Measurements from ENCODE around the gene MAD2L1BP.

MAD2L1BP gene

GRCh38 chr6:43670623-43670986 lies 35.0 kb downstream of the MAD2L1BP start:
- H3K4me1 ChIP-seq (ENCODE audit: control insufficient read depth, insufficient read depth, low read length) = peaks cover 55% of the 10 kb centered on the region
- peaks cover 23% of the 10 kb centered on the region for H3K36me3 ChIP-seq (ENCODE audit: control insufficient read depth, insufficient read depth, low read length)
- H3K9ac ChIP-seq (ENCODE audit: low read length) = no peak overlapping the region

DNA sequence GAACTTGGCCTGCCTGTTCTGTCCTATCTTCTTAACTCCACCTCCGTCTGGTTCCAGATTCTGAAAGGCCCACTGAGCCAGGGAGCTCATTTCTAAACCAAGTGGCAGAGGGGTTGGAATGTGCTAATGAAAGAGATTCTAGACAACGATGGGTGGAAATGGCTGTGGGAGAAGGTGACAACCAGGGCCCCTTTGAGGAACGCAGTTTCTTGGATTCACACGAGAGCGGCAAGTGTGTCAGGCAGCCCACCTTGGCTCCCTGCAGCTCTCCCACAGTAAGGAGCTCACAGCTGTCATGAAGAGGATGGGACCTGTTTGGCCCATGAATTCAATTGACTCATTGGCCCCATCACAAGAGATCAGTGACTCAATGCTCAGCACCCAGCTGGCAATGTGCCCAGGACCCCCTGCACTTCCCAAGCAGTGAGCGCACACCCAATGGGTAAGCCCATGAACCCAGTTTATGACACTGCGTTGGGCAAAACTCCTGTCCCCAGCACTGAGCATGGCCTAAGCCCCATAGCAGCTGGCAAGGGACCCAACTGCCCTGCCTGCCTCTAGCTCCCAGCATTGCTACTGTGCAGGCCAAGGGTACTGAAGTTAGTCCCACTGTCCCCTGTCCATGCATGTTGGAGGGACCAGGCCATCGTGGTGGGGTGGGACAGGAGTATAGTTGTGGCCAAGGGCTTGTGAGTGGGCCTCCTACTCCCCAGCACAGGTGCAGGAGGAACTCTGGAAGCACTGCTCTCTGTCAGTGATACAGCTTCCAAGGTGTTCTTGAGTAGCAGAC lies 35.6 kb downstream of the MAD2L1BP start:
- Histone ChIP-seq H3K9ac (ENCODE audit: low read length) (peak overlapping the region; percentile 48), H3K4me1 (ENCODE audit: control insufficient read depth, insufficient read depth, low read length) (peaks cover 55% of the 10 kb centered on the region)

More at GRCh38 chr6:43670623-43670986, 35.0 kb downstream of the MAD2L1BP start:
- H3K9me3 ChIP-seq (ENCODE audit: control insufficient read depth, low read length) = no peaks in the 10 kb centered on the region
- H3K4me3 ChIP-seq (ENCODE audit: low read length) = no peak overlapping the region
- no peaks in the 10 kb centered on the region for H3K27me3 ChIP-seq (ENCODE audit: control insufficient read depth, insufficient read depth, low read length)

GRCh38 chr6:43671801-43672690 lies 36.4 kb downstream of the MAD2L1BP start:
- peaks cover 32% of the 10 kb centered on the region for H3K36me3 ChIP-seq (ENCODE audit: control insufficient read depth, insufficient read depth, low read length)
- no peak overlapping the region for H3K4me3 ChIP-seq (ENCODE audit: low read length)
- peak overlapping the region; percentile 48 for H3K9ac ChIP-seq (ENCODE audit: low read length)
- H3K4me1 ChIP-seq (ENCODE audit: control insufficient read depth, insufficient read depth, low read length) = peaks cover 53% of the 10 kb centered on the region
- no peaks in the 10 kb centered on the region for H3K9me3 ChIP-seq (ENCODE audit: control insufficient read depth, low read length)
- H3K27me3 ChIP-seq (ENCODE audit: control insufficient read depth, insufficient read depth, low read length) = no peaks in the 10 kb centered on the region

More for the DNA sequence above, 35.6 kb downstream of the MAD2L1BP start:
- Histone ChIP-seq H3K9me3 (ENCODE audit: control insufficient read depth, low read length) (no peaks in the 10 kb centered on the region), H3K27me3 (ENCODE audit: control insufficient read depth, insufficient read depth, low read length) (no peaks in the 10 kb centered on the region), H3K4me3 (ENCODE audit: low read length) (no peak overlapping the region), H3K36me3 (ENCODE audit: control insufficient read depth, insufficient read depth, low read length) (peaks cover 24% of the 10 kb centered on the region)

DNA sequence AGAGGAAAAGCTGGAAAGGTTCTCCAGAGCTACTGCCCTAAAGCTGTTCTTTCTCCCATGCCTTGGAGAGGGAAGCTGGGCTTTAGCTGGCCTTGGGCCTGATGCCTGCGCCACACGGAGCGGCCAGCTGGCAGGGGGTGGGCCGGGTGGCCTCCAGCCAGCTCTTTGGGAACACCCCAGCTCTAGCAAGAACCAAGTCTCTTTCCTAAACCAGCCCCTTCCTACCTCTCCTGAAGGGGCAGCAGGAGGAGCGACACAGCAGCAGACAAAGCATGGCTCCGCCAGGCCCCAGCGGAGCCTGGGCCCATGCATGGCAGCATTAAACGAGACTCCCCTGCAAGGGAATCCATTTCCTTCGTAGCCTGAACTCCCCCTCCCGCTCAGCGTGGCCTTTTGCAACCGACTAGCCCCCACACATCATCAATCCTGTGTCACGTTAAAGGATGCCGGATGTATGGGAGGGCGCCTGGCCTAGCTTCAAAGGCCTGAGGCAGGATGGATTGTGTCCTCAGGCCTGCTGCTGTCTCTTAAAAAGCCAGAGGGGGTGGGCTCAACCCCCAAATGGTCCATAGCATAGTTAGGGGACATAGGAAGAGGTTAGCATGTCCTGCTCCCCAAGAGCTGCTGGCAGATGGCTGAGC lies 37.9 kb downstream of the MAD2L1BP start:
- H3K4me1 ChIP-seq (ENCODE audit: control insufficient read depth, insufficient read depth, low read length) = peaks cover 38% of the 10 kb centered on the region
- H3K36me3 ChIP-seq (ENCODE audit: control insufficient read depth, insufficient read depth, low read length) = peaks cover 37% of the 10 kb centered on the region
- no peaks in the 10 kb centered on the region for H3K27me3 ChIP-seq (ENCODE audit: control insufficient read depth, insufficient read depth, low read length)
- no peak overlapping the region for H3K4me3 ChIP-seq (ENCODE audit: low read length)
- H3K9me3 ChIP-seq (ENCODE audit: control insufficient read depth, low read length) = no peaks in the 10 kb centered on the region
- no peak overlapping the region for H3K9ac ChIP-seq (ENCODE audit: low read length)

DNA sequence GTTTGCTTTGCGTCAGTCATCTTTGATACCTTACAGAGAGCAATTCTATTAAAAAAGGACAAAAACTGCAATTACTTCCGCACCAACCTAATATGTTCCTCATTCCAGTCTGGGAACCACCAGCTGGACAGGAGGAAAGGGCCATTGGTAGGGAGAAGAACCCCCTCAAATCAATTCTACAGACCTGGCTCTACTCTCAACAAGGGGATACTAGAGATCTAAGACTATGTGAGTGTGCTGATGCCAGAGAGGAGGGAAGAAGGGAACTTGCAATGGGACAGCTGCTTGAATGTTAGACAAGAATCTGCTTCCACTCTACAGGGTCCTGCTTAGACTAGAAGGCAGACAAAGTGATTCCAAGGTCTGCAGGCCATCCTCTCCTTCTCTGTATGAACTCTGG lies 38.7 kb downstream of the MAD2L1BP start:
- Histone ChIP-seq H3K9ac (ENCODE audit: low read length) (no peak overlapping the region), H3K9me3 (ENCODE audit: control insufficient read depth, low read length) (no peaks in the 10 kb centered on the region), H3K4me3 (ENCODE audit: low read length) (no peak overlapping the region), H3K27me3 (ENCODE audit: control insufficient read depth, insufficient read depth, low read length) (no peaks in the 10 kb centered on the region), H3K4me1 (ENCODE audit: control insufficient read depth, insufficient read depth, low read length) (peaks cover 31% of the 10 kb centered on the region), H3K36me3 (ENCODE audit: control insufficient read depth, insufficient read depth, low read length) (peaks cover 37% of the 10 kb centered on the region)

DNA sequence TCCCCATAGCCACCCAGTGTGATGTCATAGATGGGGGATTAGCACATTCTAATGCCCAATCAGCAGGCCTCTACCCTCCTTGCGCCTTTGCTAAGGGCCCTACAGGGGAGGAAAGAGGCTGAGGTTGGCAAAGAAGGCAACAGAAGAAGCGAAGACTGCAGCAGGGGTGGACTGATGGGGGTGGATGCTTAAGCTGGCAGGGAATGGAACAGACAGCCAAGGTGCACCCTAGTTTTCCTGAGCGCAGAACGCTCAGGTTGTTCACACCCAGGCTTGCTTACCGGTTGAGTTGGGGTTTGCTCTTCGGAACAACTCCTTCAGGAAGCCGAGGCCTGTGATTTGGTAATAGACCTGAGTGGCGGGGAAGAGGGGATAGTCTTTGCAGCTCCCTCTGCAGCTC lies 39.3 kb downstream of the MAD2L1BP start:
- peaks cover 37% of the 10 kb centered on the region for H3K36me3 ChIP-seq (ENCODE audit: control insufficient read depth, insufficient read depth, low read length)
- peaks cover 25% of the 10 kb centered on the region for H3K4me1 ChIP-seq (ENCODE audit: control insufficient read depth, insufficient read depth, low read length)

DNA sequence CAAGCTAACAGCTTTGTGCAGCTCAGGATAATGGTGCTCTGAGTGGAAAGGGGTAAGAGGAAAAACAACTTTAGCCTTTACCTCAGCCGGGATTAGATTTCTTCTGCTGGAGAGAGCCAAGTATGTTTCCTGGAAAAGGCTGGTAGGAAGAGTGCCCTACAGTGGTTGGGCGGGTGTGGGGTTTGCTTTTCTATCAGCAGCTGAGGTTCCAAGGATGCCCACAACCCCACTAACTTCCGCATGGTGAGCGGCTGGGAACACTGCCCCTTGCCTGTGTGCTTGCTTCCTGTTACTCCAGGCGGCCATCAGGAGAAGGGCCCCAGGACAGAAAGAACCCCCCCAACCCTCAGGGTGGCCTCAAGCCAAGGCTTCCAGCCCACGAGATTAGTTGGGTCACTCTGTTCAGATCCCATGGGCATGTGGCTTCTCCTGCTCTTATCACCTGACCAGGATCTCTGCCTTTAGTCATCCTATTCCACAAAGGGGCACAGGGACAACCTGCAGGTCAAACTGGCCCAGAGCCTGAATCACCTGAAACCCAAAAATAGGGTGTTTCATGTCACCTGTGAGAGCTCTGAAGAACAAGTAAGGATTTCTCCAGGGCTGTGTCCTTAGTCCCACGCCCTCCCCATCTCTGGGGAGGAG lies 41.4 kb downstream of the MAD2L1BP start:
- Histone ChIP-seq H3K4me1 (ENCODE audit: control insufficient read depth, insufficient read depth, low read length) (peaks cover 12% of the 10 kb centered on the region), H3K9ac (ENCODE audit: low read length) (no peak overlapping the region)

More for the DNA sequence above, 39.3 kb downstream of the MAD2L1BP start:
- no peaks in the 10 kb centered on the region for H3K9me3 ChIP-seq (ENCODE audit: control insufficient read depth, low read length)
- H3K9ac ChIP-seq (ENCODE audit: low read length) = no peak overlapping the region
- H3K27me3 ChIP-seq (ENCODE audit: control insufficient read depth, insufficient read depth, low read length) = no peaks in the 10 kb centered on the region
- H3K4me3 ChIP-seq (ENCODE audit: low read length) = no peak overlapping the region

GRCh38 chr6:43677759-43678158 lies 42.1 kb downstream of the MAD2L1BP start:
- Histone ChIP-seq H3K27me3 (ENCODE audit: control insufficient read depth, insufficient read depth, low read length) (no peaks in the 10 kb centered on the region), H3K4me1 (ENCODE audit: control insufficient read depth, insufficient read depth, low read length) (peaks cover 10% of the 10 kb centered on the region), H3K9me3 (ENCODE audit: control insufficient read depth, low read length) (no peaks in the 10 kb centered on the region), H3K9ac (ENCODE audit: low read length) (no peak overlapping the region), H3K36me3 (ENCODE audit: control insufficient read depth, insufficient read depth, low read length) (peaks cover 31% of the 10 kb centered on the region), H3K4me3 (ENCODE audit: low read length) (no peak overlapping the region)

More for the DNA sequence above, 41.4 kb downstream of the MAD2L1BP start:
- Histone ChIP-seq H3K27me3 (ENCODE audit: control insufficient read depth, insufficient read depth, low read length) (no peaks in the 10 kb centered on the region), H3K4me3 (ENCODE audit: low read length) (no peak overlapping the region), H3K9me3 (ENCODE audit: control insufficient read depth, low read length) (no peaks in the 10 kb centered on the region), H3K36me3 (ENCODE audit: control insufficient read depth, insufficient read depth, low read length) (peaks cover 31% of the 10 kb centered on the region)

GRCh38 chr6:43678341-43678740 lies 42.7 kb downstream of the MAD2L1BP start:
- Histone ChIP-seq H3K36me3 (ENCODE audit: control insufficient read depth, insufficient read depth, low read length) (peaks cover 31% of the 10 kb centered on the region), H3K4me3 (ENCODE audit: low read length) (no peak overlapping the region), H3K4me1 (ENCODE audit: control insufficient read depth, insufficient read depth, low read length) (peaks cover 10% of the 10 kb centered on the region), H3K27me3 (ENCODE audit: control insufficient read depth, insufficient read depth, low read length) (no peaks in the 10 kb centered on the region), H3K9me3 (ENCODE audit: control insufficient read depth, low read length) (no peaks in the 10 kb centered on the region), H3K9ac (ENCODE audit: low read length) (no peak overlapping the region)

GRCh38 chr6:43679057-43679456 lies 43.4 kb downstream of the MAD2L1BP start:
- no peaks in the 10 kb centered on the region for H3K9me3 ChIP-seq (ENCODE audit: control insufficient read depth, low read length)
- no peak overlapping the region for H3K9ac ChIP-seq (ENCODE audit: low read length)
- no peak overlapping the region for H3K4me3 ChIP-seq (ENCODE audit: low read length)
- H3K36me3 ChIP-seq (ENCODE audit: control insufficient read depth, insufficient read depth, low read length) = peaks cover 26% of the 10 kb centered on the region
- peaks cover 11% of the 10 kb centered on the region for H3K4me1 ChIP-seq (ENCODE audit: control insufficient read depth, insufficient read depth, low read length)
- no peaks in the 10 kb centered on the region for H3K27me3 ChIP-seq (ENCODE audit: control insufficient read depth, insufficient read depth, low read length)

DNA sequence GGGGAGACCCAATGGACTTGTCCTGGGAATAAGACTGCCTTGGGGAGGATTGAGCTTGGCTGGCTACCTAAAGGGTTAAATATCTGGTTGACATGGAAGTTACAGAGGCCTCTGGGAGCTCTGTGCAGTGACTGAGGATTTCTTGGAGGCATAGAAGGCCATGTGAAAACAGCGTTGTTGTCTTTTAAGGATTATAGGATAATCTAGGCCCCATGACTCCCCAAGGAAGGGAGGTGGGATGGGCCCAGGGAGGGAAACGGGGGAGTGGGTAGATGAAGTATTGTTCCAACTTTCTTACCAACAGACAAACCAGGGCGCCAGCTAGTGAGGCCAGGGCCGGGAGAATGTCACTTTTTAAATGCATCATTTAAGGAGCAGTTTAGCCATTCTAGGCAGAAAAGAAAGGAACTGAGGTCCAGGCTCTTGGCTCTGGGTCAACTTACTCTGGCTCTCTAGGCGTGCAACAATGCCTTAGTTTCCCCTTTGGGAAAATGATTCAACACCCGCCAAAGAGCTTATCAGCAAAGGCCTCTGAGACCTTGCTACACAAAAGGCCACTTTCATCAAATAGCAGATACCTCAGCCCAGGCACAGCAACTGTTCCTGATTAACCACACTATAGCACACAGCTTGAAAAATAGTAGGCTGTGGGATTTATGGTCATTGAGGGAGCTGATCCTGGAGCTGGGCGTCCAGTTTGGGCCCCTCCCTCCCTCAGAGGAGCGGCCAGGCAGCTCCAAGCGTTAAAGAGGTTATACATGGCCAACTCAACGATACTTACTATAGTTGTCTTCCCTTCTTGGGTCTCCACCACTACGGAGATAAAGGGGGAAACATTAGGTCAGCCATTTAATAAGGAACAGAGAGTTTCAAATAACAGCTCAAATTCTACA lies 44.9 kb downstream of the MAD2L1BP start:
- Histone ChIP-seq H3K27me3 (ENCODE audit: control insufficient read depth, insufficient read depth, low read length) (no peaks in the 10 kb centered on the region), H3K9ac (ENCODE audit: low read length) (no peak overlapping the region), H3K36me3 (ENCODE audit: control insufficient read depth, insufficient read depth, low read length) (peaks cover 18% of the 10 kb centered on the region), H3K4me3 (ENCODE audit: low read length) (no peak overlapping the region), H3K4me1 (ENCODE audit: control insufficient read depth, insufficient read depth, low read length) (peaks cover 15% of the 10 kb centered on the region), H3K9me3 (ENCODE audit: control insufficient read depth, low read length) (no peaks in the 10 kb centered on the region)
